ENCODE results near the gene VSNL1. TPM values are rescaled to one million over a fixed set of nuclear protein-coding genes. Genes with fewer than 3 reads are reported as not detected.

Gene VSNL1
- not detected in 2 replicates for total RNA-seq

GRCh38 chr2:17540093-17540812 lies at the start of gene VSNL1:
Gene VSNL1 (plus strand): TSS chr2:17540696. CDS start chr2:17592075, 51,379 bp downstream.

GRCh38 chr2:17518212-17519154 lies 22.0 kb upstream of the VSNL1 start, which contains the start of gene RAD51AP2:
Gene RAD51AP2 (minus strand): TSS chr2:17518440. CDS start chr2:17518415, 25 bp downstream.

Other genes starting within 250 kb of the VSNL1 start
- gene RAD51AP2, start 22.3 kb upstream of the VSNL1 start, total RNA-seq = not detected in 2 replicates
- gene SMC6, start 213.1 kb downstream of the VSNL1 start, total RNA-seq = 14.5 and 15.0 TPM in 2 replicates
- 6.6 and 8.0 TPM in 2 replicates for gene GEN1, start 213.4 kb downstream of the VSNL1 start, total RNA-seq

Data from myometrial cell (primary cell).